ENCODE data around the gene UQCRFS1. TPM values are rescaled to one million over a fixed set of nuclear protein-coding genes. Genes with fewer than 3 reads are reported as not detected.

UQCRFS1 gene
- total RNA-seq, 4 donors from 2014 or later = 24.9 to 45.8 (median 40.1) TPM

GRCh38 chr19:29247471-29247870, 34.5 kb upstream of the UQCRFS1 start:
- no peak overlapping the region for H3K4me3 ChIP-seq
- H3K9me3 ChIP-seq = no peaks in the 10 kb centered on the region
- H3K4me1 ChIP-seq = peaks cover 5% of the 10 kb centered on the region
- TF ChIP-seq EP300 (IDR thresholded peaks at IDR 0.05) (no peak), POLR2A (IDR thresholded peaks at IDR 0.05) (no peak), POLR2AphosphoS5 (IDR thresholded peaks at IDR 0.05) (no peak)
- TF ChIP-seq, protein P1, sequence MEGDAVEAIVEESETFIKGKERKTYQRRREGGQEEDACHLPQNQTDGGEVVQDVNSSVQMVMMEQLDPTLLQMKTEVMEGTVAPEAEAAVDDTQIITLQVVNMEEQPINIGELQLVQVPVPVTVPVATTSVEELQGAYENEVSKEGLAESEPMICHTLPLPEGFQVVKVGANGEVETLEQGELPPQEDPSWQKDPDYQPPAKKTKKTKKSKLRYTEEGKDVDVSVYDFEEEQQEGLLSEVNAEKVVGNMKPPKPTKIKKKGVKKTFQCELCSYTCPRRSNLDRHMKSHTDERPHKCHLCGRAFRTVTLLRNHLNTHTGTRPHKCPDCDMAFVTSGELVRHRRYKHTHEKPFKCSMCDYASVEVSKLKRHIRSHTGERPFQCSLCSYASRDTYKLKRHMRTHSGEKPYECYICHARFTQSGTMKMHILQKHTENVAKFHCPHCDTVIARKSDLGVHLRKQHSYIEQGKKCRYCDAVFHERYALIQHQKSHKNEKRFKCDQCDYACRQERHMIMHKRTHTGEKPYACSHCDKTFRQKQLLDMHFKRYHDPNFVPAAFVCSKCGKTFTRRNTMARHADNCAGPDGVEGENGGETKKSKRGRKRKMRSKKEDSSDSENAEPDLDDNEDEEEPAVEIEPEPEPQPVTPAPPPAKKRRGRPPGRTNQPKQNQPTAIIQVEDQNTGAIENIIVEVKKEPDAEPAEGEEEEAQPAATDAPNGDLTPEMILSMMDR (IDR thresholded peaks at IDR 0.05) = no peak
- no peaks in the 10 kb centered on the region for H3K36me3 ChIP-seq
- H3K27ac ChIP-seq = no peak overlapping the region
- DNase-seq (ENCODE audit: low spot score in 2 of 2) = no peak
- no peaks in the 10 kb centered on the region for H3K27me3 ChIP-seq
- WGBS = 61% methylated on average over 9 of the region's 9 CpGs

- DNase-seq (ENCODE audit: low spot score in 2 of 2) = peak in 1 of 2 donors; percentile 37
- TF ChIP-seq POLR2A (IDR thresholded peaks at IDR 0.05) = no peak
- 67% methylated on average over 3 of the region's 3 CpGs for WGBS
Observed at GRCh38 chr19:29247051-29247450, 34.1 kb upstream of the UQCRFS1 start.

DNA sequence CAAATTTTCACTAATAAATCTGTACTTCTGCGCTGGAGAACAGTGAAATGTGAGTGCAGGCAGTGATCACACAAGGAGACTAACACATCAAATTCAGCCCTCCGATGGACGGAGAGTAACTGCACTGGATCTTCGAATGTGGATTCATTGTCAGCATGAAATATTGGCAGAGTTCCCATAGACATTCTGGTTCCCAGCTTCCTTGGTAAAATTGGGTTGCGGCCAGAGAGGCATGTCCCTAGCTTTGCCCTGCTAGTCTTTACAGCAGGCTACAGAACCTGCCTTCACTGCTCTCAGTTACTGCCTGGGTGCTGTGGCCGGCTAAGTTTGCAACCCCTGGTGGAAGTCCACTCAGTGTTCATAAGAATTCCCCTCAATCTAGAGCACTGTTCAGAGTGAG, 32.3 kb upstream of the UQCRFS1 start:
- Histone ChIP-seq H3K4me3 (no peak overlapping the region), H3K36me3 (no peaks in the 10 kb centered on the region), H3K27me3 (peaks cover 2% of the 10 kb centered on the region), H3K27ac (no peak overlapping the region), H3K4me1 (peaks cover 5% of the 10 kb centered on the region), H3K9me3 (no peaks in the 10 kb centered on the region)
- 30% methylated on average over 6 of the region's 6 CpGs for WGBS
- TF ChIP-seq EP300 (IDR thresholded peaks at IDR 0.05) = no peak
- TF ChIP-seq, protein P1 (IDR thresholded peaks at IDR 0.05) = no peak
- TF ChIP-seq POLR2A (IDR thresholded peaks at IDR 0.05) = no peak
- TF ChIP-seq POLR2AphosphoS5 (IDR thresholded peaks at IDR 0.05) = no peak
- no peak for DNase-seq (ENCODE audit: low spot score in 2 of 2)

More at GRCh38 chr19:29247051-29247450, 34.1 kb upstream of the UQCRFS1 start:
- Histone ChIP-seq H3K4me3 (no peak overlapping the region), H3K9me3 (no peaks in the 10 kb centered on the region), H3K27me3 (no peaks in the 10 kb centered on the region), H3K36me3 (no peaks in the 10 kb centered on the region), H3K4me1 (peaks cover 5% of the 10 kb centered on the region), H3K27ac (no peak overlapping the region)

GRCh38 chr19:29241324-29241723, 28.4 kb upstream of the UQCRFS1 start:
- Histone ChIP-seq H3K27ac (no peak overlapping the region), H3K36me3 (no peaks in the 10 kb centered on the region), H3K27me3 (peaks cover 2% of the 10 kb centered on the region), H3K4me3 (no peak overlapping the region), H3K9me3 (no peaks in the 10 kb centered on the region), H3K4me1 (no peaks in the 10 kb centered on the region)
- no peak for DNase-seq (ENCODE audit: low spot score in 2 of 2)
- TF ChIP-seq, protein P1 (IDR thresholded peaks at IDR 0.05) = no peak
- TF ChIP-seq POLR2AphosphoS5 (IDR thresholded peaks at IDR 0.05) (no peak), EP300 (IDR thresholded peaks at IDR 0.05) (no peak), POLR2A (IDR thresholded peaks at IDR 0.05) (no peak)

DNA sequence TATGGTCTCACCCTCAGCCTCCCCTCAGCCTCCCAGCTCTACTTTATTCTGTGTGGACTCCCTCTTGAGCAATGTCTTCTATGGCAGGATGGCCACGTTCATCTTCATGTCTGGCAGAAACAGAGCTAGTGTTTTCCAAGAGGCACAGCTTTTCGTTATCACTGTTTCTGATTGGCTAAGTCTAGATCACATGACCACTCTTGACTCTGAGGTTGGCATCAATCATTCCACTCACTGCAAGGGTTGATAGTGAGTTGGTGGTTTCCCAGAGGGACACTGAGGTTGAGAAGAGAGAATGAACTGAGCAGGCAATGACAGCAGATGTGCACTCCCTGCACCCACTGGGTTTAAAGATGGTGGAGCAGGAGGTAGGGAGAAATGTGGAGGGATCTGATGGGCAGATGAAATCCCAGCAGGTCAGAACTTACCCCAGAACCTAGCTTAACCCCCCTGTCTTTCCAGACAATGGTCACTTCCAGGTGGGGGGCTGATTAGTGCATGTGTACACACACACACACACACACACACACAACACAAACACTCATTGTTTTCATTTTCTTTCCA, 26.3 kb upstream of the UQCRFS1 start:
- Histone ChIP-seq H3K9me3 (no peaks in the 10 kb centered on the region), H3K27ac (no peak overlapping the region), H3K36me3 (no peaks in the 10 kb centered on the region), H3K4me1 (no peaks in the 10 kb centered on the region), H3K27me3 (peaks cover 2% of the 10 kb centered on the region), H3K4me3 (no peak overlapping the region)
- 58% methylated on average over 2 of the region's 2 CpGs for WGBS
- peak in 1 of 2 donors; percentile 10 for DNase-seq (ENCODE audit: low spot score in 2 of 2)
- no peak for TF ChIP-seq EP300 (IDR thresholded peaks at IDR 0.05)
- TF ChIP-seq POLR2AphosphoS5 (IDR thresholded peaks at IDR 0.05) = no peak
- TF ChIP-seq POLR2A (IDR thresholded peaks at IDR 0.05) = no peak
- TF ChIP-seq, protein P1 (IDR thresholded peaks at IDR 0.05) = no peak

- H3K36me3 ChIP-seq = no peaks in the 10 kb centered on the region
- no peaks in the 10 kb centered on the region for H3K27me3 ChIP-seq
- no peak for TF ChIP-seq POLR2A (IDR thresholded peaks at IDR 0.05)
- TF ChIP-seq, protein P1 (IDR thresholded peaks at IDR 0.05) = no peak
- no peak for TF ChIP-seq POLR2AphosphoS5 (IDR thresholded peaks at IDR 0.05)
- TF ChIP-seq EP300 (IDR thresholded peaks at IDR 0.05) = no peak
- H3K27ac ChIP-seq = no peak overlapping the region
- no peak for DNase-seq (ENCODE audit: low spot score in 2 of 2)
- 31% methylated on average over 5 of the region's 5 CpGs for WGBS
- no peaks in the 10 kb centered on the region for H3K4me1 ChIP-seq
- no peaks in the 10 kb centered on the region for H3K9me3 ChIP-seq
- no peak overlapping the region for H3K4me3 ChIP-seq
Observed at GRCh38 chr19:29233591-29233990, 20.6 kb upstream of the UQCRFS1 start.
